Panc1 (cell line): Measurements from ENCODE around the gene PGS1.

Experiments
- CTCF ChIP-seq: fragments of 450-650 bp; IDR thresholded peaks from 2 replicates; pipeline ENCODE4 v1.5.1; 2017; ENCODE audit warnings: mild to moderate bottlenecking
- POLR2AphosphoS5 ChIP-seq: IDR thresholded peaks from 2 replicates; pipeline ENCODE4 v1.6.1; 2012; ENCODE audit warnings: mild to moderate bottlenecking, low read depth, low read length, moderate library complexity
- REST ChIP-seq, 2 experiments: IDR thresholded peaks; 2 replicates each; pipeline ENCODE4 v1.6.1; 2011 to 2012; ENCODE audit warnings: low read depth in 2 of 2, control low read depth in 1 of 2, low read length in 1 of 2, mild to moderate bottlenecking in 1 of 2, moderate library complexity in 1 of 2; ENCODE audit not compliant: insufficient read depth in 1 of 2
- SIN3A ChIP-seq: IDR thresholded peaks from 2 replicates; pipeline ENCODE4 v1.6.1; 2012; ENCODE audit warnings: low read depth, mild to moderate bottlenecking, low read length, moderate library complexity, borderline replicate concordance; ENCODE audit not compliant: insufficient read depth

GRCh38 chr17:78446833-78447232, 68.4 kb downstream of the PGS1 start:
- TF ChIP-seq CTCF (no peak), POLR2AphosphoS5 (no peak), SIN3A (no peak), REST (IDR thresholded peaks at IDR 0.05; ENCODE audit: insufficient read depth in 1 of 2, low read depth in 2 of 2, low read length in 1 of 2) (no peak)
